GM21360 (cell line): ENCODE data around the gene EPHB2.

Experiments used
- ATAC-seq: cut with Tn5 transposase; IDR thresholded peaks from one replicate; pipeline ENCODE4 v1.9.1; 2021; ENCODE audit warnings: mild to moderate bottlenecking, moderate library complexity; ENCODE audit not compliant: unreplicated experiment

EPHB2 gene

DNA sequence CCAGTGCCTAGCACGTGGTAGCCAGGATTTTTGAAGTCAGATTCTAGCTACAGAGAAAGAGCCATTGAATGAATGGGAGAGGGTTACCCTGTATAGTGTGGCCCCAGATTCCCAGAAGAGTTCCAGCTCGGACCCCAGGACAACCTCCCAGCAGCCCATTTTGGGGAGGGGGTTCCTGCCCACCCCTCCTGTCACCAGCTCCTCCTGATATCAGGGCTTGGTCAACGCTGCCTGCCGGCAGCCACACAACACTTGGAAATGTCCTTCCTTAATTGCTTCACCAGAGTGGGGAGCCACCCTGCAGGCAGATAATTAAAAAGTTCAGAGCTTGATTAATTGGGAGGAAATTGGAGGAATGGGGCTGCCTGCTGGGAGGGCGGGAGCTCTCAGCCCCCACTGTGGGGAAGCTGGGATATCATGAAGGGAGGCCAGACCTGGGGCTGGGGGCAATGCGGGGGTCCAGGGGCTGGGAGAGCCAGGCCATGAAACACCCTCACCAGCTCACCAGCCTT lies 141.6 kb downstream of the EPHB2 start:
- ATAC-seq: no peak

DNA sequence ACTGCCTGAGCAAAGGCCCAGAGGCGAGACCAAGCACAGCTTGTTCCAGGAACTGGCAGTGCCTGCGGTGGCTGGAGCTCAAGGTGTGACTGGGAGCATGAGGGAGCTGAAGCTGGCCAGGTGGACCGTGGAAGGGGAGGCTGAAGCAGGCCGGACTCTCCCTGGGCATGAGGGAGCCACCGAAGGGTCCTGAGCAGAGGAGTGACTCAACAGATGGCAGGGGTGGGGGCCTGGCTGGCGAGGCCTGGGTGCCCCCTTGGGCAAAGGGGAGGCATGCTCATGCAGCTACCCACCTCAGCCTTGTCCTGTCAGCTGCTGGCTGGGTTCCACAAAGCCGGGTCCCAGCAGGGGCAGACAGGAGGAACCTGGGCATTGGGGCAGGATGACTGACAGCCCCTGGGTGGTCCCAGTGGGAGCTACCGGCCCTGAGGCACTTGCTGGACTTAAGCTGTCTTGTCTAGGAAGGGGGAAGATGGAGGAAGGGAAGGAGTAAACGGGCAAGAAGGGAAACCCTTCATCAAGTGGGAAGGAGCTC lies 143.1 kb downstream of the EPHB2 start:
- no peak for ATAC-seq

DNA sequence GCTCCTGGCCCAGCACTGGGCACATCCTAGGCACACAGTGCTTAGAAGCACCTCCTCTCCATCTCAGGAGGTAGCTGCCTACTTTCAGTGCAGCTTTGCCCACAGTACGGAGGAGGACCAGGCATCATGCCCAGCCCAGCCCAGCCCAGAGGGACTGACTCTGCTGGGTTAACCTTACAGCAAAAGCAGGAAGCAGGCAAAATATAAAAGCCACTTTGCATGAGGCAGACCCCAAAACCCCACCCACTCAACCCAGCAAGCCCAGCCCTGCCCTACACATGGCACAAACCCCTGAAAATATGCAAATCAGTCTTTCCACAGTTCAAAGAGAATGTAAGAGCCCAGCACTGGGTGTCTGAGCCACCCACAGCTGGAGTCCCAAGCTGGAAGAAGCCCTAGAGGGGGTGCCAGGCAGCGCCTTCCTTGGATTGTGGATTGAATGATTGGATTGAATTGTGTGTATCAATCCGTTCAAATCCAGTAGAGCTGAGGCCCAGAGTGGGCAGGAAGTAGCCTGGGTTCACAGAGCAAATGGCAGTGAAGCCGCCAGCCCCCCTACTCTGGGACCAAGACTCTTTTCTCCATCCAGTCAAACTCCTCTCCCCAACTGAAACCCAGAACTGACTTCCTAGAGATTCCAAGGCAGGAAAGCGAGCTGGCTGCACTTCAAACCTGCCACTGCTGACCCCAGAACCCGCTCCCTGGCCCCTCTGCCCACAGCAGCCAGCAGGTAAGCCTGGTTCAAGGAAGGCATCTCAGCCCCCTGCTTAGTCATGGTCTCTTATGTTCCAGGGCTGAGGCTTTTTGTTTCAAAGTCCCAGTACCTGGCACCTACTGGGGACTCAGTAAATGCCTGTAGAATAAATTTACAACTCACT lies 144.3 kb downstream of the EPHB2 start:
- no peak for ATAC-seq

DNA sequence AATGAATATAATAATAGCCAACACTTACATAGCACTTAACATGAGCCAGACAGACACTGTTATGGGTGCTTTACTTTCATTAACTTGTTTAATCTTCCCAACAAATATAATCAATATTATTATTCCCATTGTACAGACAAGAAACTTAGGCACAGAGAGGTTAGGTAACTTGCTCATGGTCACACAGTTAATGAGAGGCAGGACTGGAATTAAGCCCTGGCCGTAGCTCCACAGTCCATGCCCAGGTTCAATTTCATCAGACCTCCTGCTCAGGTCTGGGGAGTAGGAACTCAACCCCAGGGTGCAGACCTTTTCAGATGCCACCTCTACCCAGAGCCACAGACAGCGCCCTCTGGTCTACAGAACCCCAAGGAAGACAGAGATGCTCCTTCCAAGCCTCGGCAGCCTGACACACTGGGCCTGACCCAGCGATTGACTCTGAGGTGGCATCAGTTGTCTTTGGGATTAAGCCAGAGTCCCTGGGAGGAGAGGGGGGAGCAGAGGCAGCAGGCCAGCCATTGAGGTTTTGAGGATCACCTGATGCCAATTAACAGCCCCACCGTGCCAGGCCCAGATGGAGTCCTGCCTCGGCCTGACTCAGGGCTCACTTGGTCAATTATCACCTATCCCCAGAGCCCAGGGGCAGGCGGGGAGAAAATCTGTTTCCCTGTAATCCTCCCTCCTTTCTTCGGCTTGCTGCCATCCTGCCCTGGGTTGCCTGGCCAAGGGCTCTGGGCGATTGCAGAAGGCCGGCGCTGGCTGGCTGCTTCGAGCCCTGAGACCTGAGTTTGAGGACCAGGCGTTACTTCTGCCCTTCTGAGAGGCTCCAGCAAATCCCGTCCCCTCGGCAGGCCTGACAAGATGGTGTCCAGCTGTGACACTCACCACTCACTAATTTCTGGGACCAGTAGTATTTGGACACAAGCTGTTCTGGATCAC lies 145.3 kb downstream of the EPHB2 start:
- no peak for ATAC-seq

DNA sequence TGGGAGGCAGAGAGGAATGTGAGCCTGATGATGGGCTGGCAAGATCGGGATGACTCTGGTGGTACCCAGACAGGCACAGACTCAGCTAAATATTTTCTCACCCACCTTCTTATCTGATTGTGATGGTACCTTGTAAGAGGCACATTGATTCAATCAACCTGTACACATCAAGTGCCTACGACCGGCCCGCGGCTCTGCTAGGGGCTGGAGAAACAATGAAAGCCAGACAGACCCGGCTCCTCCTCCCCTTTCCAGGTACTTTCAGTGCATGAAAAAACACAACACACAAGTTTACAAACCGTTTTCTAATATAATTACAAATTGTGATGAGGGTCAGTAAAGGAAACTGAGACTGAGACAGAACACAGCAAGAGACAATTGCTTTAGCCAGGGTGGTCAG lies 147.0 kb downstream of the EPHB2 start:
- no peak for ATAC-seq

DNA sequence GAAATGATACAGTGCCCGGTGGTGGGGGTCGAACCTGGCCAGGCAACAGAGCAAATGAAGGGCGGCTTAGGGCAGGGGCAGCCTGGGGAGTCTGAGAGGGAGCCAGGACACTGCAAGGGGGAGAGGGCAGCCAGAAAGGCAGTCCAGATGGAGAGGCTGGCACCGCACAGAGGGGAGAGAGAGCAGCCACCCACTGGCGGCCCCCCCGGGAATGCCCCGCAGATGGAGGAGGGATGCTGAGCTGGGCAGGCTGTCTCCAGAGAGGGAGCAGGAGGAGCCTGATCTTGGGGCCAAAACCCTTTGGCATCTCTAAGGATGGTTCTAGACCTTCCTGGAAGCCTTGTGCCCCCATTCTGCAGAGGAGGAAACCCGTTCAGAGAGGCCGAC lies 149.8 kb downstream of the EPHB2 start:
- no peak for ATAC-seq

DNA sequence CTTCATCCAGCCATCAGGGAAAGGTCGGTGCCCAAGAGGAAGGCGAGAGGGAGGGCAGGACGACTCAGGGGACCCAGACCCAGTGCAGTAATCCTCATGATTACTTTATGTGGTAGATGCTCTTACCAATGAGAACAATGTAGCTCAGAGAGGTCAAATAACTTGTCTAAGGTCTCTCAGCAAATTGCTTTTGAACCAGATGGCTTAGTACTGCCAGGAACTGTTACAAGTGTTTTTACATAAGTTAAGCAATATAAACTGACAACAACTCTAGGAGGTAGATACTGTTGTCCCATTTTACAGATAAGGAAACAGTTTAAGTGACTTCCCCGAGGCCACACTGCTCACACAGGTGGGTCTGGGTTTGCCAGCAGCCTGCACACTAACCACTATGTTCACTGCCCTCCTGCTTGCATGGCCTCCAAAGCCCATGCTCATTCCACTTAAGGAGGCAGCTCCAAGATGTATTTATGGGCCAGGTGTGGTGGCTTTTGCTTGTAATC lies 150.3 kb downstream of the EPHB2 start:
- ATAC-seq: no peak

DNA sequence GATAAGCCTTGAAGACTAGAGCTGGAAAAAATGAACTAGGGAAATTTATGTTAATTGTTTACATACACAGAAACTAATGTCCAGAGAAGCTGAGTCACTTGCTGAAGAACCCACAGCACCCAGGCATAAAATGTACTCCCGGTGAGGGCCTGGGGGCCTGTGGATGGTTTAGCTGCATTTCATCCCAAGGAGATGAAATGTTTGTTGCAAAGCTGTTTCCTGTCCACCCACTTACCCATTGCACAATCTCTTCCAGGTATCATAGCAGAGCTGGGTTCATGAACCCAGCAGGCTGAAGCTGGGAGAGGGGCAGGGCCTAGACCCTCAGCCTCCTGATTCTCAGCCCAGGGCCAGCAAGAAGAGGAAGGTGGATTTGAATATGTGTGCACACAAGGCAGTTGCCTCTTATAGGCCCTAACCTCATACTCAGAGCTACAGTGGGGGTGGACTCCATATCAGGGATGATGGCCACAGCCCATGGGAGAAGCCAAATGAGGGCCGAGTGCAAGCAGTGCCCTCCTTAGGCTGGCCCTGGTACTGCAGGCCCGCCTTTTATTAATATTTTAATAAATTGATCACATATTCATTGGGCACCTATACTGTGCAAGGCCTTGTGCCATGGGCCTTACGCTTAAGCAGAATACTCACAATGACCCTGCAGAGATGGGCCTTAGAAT lies 151.3 kb downstream of the EPHB2 start:
- ATAC-seq: no peak

DNA sequence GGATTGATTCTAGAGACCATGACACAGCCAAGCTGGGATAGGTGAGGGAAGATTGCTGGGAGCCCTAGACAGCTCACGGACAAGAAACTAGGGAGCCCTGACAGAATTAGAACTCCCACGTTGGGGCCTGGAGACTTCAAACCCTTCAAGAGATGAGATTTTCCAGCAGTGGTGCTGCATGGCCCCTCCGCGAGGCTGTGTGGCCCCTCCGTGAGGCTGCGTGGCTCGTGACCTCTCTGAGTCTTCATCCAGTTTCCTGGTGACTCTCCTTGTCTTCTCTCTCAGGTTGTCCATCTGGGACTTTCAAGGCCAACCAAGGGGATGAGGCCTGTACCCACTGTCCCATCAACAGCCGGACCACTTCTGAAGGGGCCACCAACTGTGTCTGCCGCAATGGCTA lies 152.1 kb downstream of the EPHB2 start:
- ATAC-seq: no peak

DNA sequence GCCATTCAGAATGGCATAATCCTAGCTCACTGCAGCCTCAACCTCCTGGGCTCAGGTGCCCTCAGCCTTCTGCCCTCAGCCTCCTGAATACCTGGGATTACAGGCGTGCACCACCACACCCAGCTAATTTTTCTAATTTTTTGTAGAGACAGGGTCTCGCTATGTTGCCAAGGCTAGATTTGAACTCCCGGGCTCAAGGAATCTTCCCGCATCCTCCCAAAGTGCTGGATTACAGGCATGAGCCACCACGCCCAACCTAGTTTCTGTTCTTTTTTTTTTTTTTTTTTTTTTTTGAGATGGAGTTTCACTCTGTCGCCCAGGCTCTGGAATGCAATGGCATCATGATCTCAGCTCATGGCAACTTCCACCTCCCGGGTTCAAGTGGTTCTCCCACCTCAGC lies 153.1 kb downstream of the EPHB2 start:
- no peak for ATAC-seq

DNA sequence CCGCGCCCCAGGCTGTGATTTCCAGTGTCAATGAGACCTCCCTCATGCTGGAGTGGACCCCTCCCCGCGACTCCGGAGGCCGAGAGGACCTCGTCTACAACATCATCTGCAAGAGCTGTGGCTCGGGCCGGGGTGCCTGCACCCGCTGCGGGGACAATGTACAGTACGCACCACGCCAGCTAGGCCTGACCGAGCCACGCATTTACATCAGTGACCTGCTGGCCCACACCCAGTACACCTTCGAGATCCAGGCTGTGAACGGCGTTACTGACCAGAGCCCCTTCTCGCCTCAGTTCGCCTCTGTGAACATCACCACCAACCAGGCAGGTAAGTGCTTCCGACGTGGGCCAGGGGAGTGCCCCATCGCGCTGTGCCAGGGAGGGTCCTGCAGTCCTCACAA lies 154.2 kb downstream of the EPHB2 start:
- no peak for ATAC-seq

DNA sequence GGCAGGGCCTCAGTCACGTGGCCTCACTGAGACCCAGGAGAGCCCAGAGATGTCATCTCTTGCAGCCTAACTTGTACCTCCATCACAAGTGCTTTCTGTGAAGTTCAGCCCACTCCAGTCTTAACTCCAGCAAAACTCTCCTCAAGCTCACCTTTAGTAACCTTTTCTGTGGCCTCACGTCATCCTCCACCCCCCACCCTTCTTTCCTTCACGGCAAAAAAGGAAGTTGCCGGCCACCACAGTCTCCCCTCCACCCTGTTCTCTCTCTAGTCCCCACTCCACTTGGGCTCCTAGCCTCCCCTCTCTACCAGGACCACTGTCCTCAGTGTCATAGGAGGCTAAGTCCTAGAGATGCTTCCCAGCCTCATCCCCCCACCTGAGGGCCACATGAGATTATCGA lies 155.1 kb downstream of the EPHB2 start:
- ATAC-seq: no peak

DNA sequence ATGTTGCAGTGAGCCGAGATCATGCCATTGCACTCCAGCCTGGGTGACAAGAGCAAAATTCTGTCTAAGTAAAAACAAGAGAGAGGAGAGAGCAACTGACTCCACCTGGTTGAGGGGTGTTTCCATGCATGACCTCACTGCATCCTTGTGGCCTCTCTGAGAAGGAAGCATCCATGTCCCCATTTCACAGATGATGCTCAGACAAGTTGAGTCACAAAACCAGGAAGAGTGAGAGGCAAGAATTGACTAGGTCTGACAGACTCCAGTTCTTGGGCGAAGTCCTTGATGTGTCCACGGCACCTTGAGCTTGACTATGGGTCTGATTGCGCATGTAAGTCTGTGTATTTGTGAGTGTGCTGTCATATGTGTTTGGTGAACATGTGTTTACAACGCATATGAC lies 156.2 kb downstream of the EPHB2 start:
- no peak for ATAC-seq

DNA sequence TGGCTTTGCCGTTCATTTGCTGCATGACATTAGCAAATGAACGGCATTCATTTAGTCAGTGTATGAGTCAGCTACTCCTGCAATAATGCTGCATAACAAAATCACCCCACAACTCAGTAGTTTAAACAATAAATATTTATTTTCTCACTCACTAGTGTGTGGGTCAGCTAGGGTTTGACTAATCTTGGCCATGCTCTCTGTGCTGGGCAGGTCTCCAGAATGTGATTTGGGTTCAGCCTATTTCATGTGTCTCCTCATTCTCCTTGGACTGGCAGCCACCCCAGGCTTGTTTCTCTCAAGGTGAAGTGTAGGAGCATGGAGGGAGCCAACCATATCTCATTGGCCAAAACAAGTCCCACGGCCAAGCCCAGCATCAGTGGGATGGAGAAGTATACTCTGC lies 157.7 kb downstream of the EPHB2 start:
- ATAC-seq: no peak

DNA sequence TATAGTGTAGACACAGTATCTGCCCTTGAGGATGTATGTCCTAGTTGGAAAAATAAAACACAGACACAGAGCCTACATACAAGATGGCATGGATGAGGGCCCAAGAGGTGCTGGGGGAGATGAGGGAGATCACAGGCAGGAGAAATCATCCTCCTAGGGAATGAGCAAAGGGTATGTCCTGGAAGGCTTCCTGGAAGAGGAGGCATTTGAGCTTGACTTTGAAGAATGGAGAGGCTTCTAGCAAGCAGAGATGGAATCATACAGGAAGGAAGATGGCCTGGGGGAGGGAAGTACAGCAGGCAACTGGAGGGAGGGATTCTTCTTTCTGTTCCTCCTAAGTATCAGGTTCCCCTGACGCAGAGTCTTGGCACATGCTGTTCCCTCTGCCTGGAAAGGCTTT lies 158.7 kb downstream of the EPHB2 start:
- no peak for ATAC-seq

DNA sequence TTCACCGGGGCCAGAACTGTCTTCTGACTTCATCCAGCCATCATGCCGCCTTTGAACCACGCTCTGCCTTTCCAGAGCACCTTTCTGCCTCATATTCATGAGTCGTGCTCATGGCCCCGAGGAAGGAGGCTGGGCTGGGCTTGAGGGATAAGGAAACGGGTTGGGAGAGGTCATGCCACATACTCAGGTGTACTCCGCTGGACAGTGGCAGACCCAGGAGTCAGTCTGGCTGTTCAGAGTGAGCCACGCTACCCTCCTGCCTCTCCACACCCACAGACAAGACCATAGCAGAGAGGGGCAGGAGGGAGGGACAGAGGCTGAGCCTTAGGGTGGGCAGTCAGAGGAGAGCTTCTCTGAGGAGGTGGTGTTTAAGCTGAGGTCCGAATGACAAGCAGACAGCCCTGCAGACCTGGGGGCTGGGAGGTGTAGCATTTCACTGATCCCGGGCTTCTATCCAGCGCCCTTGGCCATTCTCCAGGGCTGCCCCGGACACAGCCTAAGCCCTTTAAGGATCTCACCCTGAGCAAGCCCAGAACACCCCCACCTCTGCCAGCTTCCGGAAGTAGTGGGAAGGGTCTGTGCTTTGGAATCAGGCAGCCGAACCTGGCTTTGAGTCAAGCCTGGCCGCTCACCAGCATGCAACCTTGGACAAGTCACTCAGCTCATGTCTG lies 159.7 kb downstream of the EPHB2 start:
- ATAC-seq: no peak

DNA sequence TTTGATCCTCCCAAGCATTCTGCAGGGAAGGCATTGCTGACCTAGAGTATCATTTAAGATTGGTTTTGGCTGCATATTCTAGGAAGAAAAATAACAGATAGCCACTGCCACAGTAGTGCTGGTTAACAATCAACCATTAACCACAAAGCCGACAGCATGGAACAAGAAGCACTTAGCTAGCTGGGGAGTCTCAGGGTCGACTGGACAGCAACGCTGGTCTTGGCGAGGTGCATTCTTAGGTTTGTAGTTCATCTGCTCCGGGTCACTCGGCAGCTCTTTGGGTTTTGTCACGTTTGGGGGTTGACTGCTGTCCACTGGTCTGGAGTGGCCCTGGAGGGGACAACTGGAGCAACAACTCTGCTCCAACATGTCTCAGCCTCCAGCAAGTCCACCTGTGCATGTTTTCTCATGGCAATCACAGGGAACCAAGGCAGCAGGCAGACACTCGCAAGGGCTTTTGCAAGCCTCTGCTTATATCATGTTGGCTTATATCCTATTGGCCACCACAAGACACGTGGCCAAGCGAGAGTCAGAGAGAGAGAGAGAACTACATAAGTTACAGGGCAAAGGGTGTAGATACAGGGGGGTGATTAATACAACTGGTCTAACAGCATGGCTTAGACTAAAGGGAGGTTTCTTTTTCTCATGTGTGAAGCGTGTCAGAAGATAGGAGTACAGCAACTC lies 162.5 kb downstream of the EPHB2 start:
- ATAC-seq: no peak

DNA sequence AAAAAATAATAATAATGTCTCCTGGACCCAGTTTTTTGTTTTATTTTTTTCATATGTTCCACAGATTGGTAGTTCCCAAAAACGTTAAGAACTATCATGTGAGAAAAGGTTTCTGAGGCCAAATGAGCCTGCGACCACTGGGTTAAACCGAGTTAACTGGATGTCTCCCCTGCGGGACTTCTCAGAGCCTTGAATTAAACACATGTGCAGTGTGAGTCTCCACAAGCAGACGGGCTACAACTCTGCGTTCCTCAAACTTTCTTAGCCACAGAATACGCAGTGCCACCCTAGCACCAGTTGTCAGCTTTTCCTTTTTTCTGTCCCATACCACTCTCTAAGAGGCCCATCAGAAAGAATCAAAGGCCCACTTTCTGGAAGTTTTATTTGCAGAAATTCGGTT lies 164.1 kb downstream of the EPHB2 start:
- no peak for ATAC-seq

DNA sequence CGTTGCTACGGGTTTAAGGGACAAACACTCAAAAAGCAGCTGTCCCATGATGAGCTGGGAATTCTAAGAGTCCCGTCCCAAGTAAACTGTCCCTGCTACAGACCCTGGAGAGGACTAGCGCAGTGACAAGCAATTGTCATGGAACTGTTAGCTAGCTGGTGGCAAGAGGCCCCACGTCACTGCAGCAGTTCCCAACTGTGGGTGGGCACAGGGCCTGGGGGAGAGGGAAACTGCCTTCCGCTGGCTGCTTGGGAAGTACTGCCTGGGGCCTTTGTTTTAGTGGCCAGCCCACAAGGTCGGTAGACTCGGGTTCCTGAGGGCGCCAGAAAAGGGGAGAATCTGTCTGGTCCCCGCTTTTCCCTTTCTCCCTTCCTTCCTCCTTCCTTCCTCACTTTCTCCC lies 164.6 kb downstream of the EPHB2 start:
- no peak for ATAC-seq

DNA sequence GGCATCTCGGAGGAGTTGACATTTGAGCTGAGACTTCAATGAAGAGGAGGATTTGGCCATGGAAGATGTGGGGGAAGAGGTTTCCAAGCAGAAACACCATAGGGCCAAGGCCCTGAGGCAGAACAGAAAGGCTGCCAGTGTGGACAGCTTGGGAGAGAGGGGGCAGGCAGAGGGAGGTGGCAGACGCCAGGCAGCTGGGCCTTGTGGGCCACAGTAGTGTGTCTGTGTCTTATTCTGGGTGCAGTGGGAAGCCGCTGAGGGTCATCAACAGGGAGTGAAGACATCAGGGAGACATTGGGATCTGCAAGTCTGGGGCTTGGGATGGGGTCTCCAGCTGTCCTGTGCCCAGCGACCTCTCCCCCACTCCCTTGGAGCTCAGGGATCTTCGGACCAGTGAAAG lies 165.2 kb downstream of the EPHB2 start:
- ATAC-seq: no peak
